Endothelial cell of umbilical vein (primary cell): Measurements from ENCODE around the gene NOL8.

Experiments used
- CTCF ChIP-seq, 2 donors: IDR thresholded peaks; 1 replicate in 1 of 2; 2 replicates in 1 of 2; pipeline ENCODE4 v1.5.1; 2011; ENCODE audit warnings: low read length in 2 of 2, mild to moderate bottlenecking in 2 of 2, moderate library complexity in 2 of 2, control low read depth in 1 of 2, inconsistent platforms in 1 of 2, low read depth in 1 of 2; ENCODE audit not compliant: insufficient read depth in 1 of 2; ENCODE audit errors: extremely low read depth in 1 of 2
- EZH2 ChIP-seq: IDR thresholded peaks from 2 replicates; pipeline ENCODE4 v1.6.1; 2012; ENCODE audit warnings: borderline replicate concordance, low read depth, mild to moderate bottlenecking, moderate library complexity, low read length, inconsistent platforms; ENCODE audit not compliant: severe bottlenecking
- JUN ChIP-seq: IDR thresholded peaks from 2 replicates; pipeline ENCODE4 v1.6.1; 2011; ENCODE audit warnings: borderline replicate concordance, low read depth; ENCODE audit not compliant: insufficient read length, insufficient read depth
- MAX ChIP-seq: IDR thresholded peaks from 2 replicates; pipeline ENCODE4 v1.6.1; 2011; ENCODE audit not compliant: insufficient read depth, insufficient read length
- POLR2A ChIP-seq: IDR thresholded peaks from 2 replicates; pipeline ENCODE4 v1.6.1; 2012; ENCODE audit warnings: low read depth, mild to moderate bottlenecking, control low read depth, low read length
- POLR2AphosphoS5 ChIP-seq: IDR thresholded peaks from 2 replicates; pipeline ENCODE4 v1.6.1; 2012; ENCODE audit warnings: low read depth, mild to moderate bottlenecking, control low read depth, low read length, moderate library complexity; ENCODE audit not compliant: insufficient read depth

GRCh38 chr9:92265154-92265553 is 60.0 kb downstream of the NOL8 start:
- no peak for TF ChIP-seq CTCF (IDR thresholded peaks at IDR 0.05; ENCODE audit: extremely low read depth in 1 of 2, insufficient read depth in 1 of 2, low read depth in 1 of 2, low read length in 2 of 2)
- TF ChIP-seq POLR2A, result no peak
- TF ChIP-seq POLR2AphosphoS5, result no peak
- TF ChIP-seq MAX, result no peak
- no peak for TF ChIP-seq EZH2
- no peak for TF ChIP-seq JUN
